Measurements from ENCODE around the gene DHX32.

The DHX32 gene

GRCh38 chr10:125848857-125849256 lies 32.2 kb downstream of the DHX32 start:
- H3K79me2 ChIP-seq (ENCODE audit: insufficient read depth, low read depth), result no peaks in the 10 kb centered on the region
- H2AFZ ChIP-seq (ENCODE audit: low read depth), result no peak overlapping the region
- no peak overlapping the region for H3K9ac ChIP-seq
- H3K4me1 ChIP-seq (ENCODE audit: low read depth, poor library complexity, severe bottlenecking), result no peaks in the 10 kb centered on the region
- H3K27ac ChIP-seq, result no peak overlapping the region
- TF ChIP-seq CTCF (conservative IDR thresholded peaks at IDR 0.05; ENCODE audit: low read depth, low read length), result no peak
- H3K4me2 ChIP-seq, result no peak overlapping the region
- H3K4me3 ChIP-seq (IDR thresholded peaks at IDR 0.05; ENCODE audit: insufficient read depth, low read depth, low read length), result no peak overlapping the region
- H4K20me1 ChIP-seq (ENCODE audit: insufficient read depth), result no peaks in the 10 kb centered on the region
- no peaks in the 10 kb centered on the region for H3K27me3 ChIP-seq (ENCODE audit: insufficient read depth, low read depth)
- H3K36me3 ChIP-seq (ENCODE audit: insufficient read depth), result no peaks in the 10 kb centered on the region

- Histone ChIP-seq H3K4me1 (ENCODE audit: low read depth, poor library complexity, severe bottlenecking) (no peaks in the 10 kb centered on the region), H3K27me3 (ENCODE audit: insufficient read depth, low read depth) (no peaks in the 10 kb centered on the region), H3K36me3 (ENCODE audit: insufficient read depth) (no peaks in the 10 kb centered on the region), H2AFZ (ENCODE audit: low read depth) (no peak overlapping the region), H3K79me2 (ENCODE audit: insufficient read depth, low read depth) (no peaks in the 10 kb centered on the region), H3K27ac (no peak overlapping the region), H3K4me2 (no peak overlapping the region), H4K20me1 (ENCODE audit: insufficient read depth) (no peaks in the 10 kb centered on the region), H3K9ac (no peak overlapping the region), H3K4me3 (IDR thresholded peaks at IDR 0.05; ENCODE audit: insufficient read depth, low read depth, low read length) (no peak overlapping the region)
- TF ChIP-seq CTCF (conservative IDR thresholded peaks at IDR 0.05; ENCODE audit: low read depth, low read length), result no peak
These were observed 32.7 kb downstream of the DHX32 start for GRCh38 chr10:125848371-125848770.

- no peak overlapping the region for H3K4me3 ChIP-seq (IDR thresholded peaks at IDR 0.05; ENCODE audit: insufficient read depth, low read depth, low read length)
- no peak overlapping the region for H3K9ac ChIP-seq
- H3K36me3 ChIP-seq (ENCODE audit: insufficient read depth), result no peaks in the 10 kb centered on the region
- no peak for TF ChIP-seq CTCF (conservative IDR thresholded peaks at IDR 0.05; ENCODE audit: low read depth, low read length)
- no peak overlapping the region for H3K27ac ChIP-seq
- no peak overlapping the region for H3K4me2 ChIP-seq
- H3K4me1 ChIP-seq (ENCODE audit: low read depth, poor library complexity, severe bottlenecking), result no peaks in the 10 kb centered on the region
- no peak overlapping the region for H2AFZ ChIP-seq (ENCODE audit: low read depth)
- no peaks in the 10 kb centered on the region for H4K20me1 ChIP-seq (ENCODE audit: insufficient read depth)
- H3K27me3 ChIP-seq (ENCODE audit: insufficient read depth, low read depth), result no peaks in the 10 kb centered on the region
- no peaks in the 10 kb centered on the region for H3K79me2 ChIP-seq (ENCODE audit: insufficient read depth, low read depth)
These were observed 34.2 kb downstream of the DHX32 start for GRCh38 chr10:125846894-125847293.

- Histone ChIP-seq H3K27me3 (ENCODE audit: insufficient read depth, low read depth) (no peaks in the 10 kb centered on the region), H3K79me2 (ENCODE audit: insufficient read depth, low read depth) (no peaks in the 10 kb centered on the region), H3K4me3 (IDR thresholded peaks at IDR 0.05; ENCODE audit: insufficient read depth, low read depth, low read length) (no peak overlapping the region), H3K27ac (no peak overlapping the region), H4K20me1 (ENCODE audit: insufficient read depth) (no peaks in the 10 kb centered on the region), H3K4me1 (ENCODE audit: low read depth, poor library complexity, severe bottlenecking) (no peaks in the 10 kb centered on the region), H2AFZ (ENCODE audit: low read depth) (no peak overlapping the region), H3K4me2 (no peak overlapping the region), H3K36me3 (ENCODE audit: insufficient read depth) (no peaks in the 10 kb centered on the region), H3K9ac (no peak overlapping the region)
- TF ChIP-seq CTCF (conservative IDR thresholded peaks at IDR 0.05; ENCODE audit: low read depth, low read length), result no peak
These were observed 35.5 kb downstream of the DHX32 start for GRCh38 chr10:125845617-125846016.
